ENCODE results near the gene CACNA1G. TPM values are rescaled to one million over a fixed set of nuclear protein-coding genes. Genes with fewer than 3 reads are reported as not detected.

CACNA1G gene
- total RNA-seq, 1 donor from 2014 or later, result not detected

- no peak for DNase-seq (ENCODE audit: low read depth)
- H3K27me3 ChIP-seq (ENCODE audit: control insufficient read depth, insufficient read depth, low read length), result peaks cover 21% of the 10 kb centered on the region
- H3K36me3 ChIP-seq (ENCODE audit: control insufficient read depth, insufficient read depth, low read length), result no peaks in the 10 kb centered on the region
- no peak overlapping the region for H3K4me3 ChIP-seq (ENCODE audit: low read depth, low read length)
- no peak for TF ChIP-seq CTCF (IDR thresholded peaks at IDR 0.05; ENCODE audit: insufficient read depth, low read length, poor library complexity, severe bottlenecking)
Measured at GRCh38 chr17:50529849-50530248, 30.7 kb upstream of the CACNA1G start.

- DNase-seq (ENCODE audit: low read depth), result no peak
- H3K27me3 ChIP-seq (ENCODE audit: control insufficient read depth, insufficient read depth, low read length), result peaks cover 21% of the 10 kb centered on the region
- no peak overlapping the region for H3K4me3 ChIP-seq (ENCODE audit: low read depth, low read length)
- H3K36me3 ChIP-seq (ENCODE audit: control insufficient read depth, insufficient read depth, low read length), result no peaks in the 10 kb centered on the region
- TF ChIP-seq CTCF (IDR thresholded peaks at IDR 0.05; ENCODE audit: insufficient read depth, low read length, poor library complexity, severe bottlenecking), result no peak
Measured at GRCh38 chr17:50531428-50532025, 29.0 kb upstream of the CACNA1G start.

DNA sequence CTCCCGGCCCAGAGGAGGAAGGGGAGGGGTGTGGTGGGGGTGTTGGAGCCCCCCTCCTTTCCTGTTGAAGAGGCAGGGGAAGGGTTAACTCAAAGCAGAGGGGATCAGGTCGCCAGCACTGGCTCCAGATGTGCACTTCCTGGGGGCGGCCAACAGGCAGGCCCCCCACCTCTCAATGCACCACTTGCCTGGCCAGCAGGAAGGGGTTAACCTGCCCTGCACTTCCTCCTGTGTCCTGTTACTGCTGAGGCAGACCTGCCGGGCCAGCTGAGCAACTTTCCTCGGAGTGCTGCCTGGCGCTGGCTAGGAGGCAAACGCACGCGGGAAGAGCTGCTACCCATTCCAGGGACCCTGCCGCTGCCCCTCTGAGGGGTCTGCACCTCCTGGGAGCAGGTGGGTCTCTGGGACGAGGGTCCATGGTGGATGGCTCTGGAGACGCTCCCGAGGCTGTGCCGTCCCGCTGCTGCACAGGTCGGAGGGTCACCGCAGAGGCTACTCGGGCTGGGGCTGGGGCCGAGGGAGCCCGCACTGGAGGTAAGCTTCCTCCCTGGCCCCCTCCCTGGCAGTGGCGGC lies 28.0 kb upstream of the CACNA1G start, which contains the start of gene EPN3:
Gene EPN3 (plus strand): TSS at position 284 of the 573 bp plus-strand sequence. CDS start 3,822 bp downstream, outside the sequence.
- peak within 1 kb of the TSS; percentile 11 for H3K4me3 ChIP-seq (ENCODE audit: low read depth, low read length)

DNA sequence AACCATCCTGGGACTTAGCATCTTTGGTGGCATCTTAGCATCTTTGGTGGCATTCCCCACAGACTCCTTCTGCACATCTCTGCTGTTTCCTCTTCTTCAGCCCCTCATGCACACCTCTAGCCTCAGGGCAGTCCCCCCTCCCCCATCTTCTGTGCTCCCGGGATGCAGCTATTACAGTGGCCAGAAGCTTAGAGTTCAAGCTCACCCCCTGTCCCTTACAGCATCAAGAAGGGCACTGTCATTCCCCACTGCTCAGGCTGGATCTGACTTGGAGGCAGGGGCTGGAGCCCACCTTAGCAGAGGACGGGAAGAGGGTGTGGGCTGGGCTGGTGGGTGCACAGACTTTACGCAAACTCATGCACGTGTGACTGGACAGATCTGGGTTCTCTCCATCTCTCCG lies 27.3 kb upstream of the CACNA1G start:
- Histone ChIP-seq H3K36me3 (ENCODE audit: control insufficient read depth, insufficient read depth, low read length) (no peaks in the 10 kb centered on the region), H3K4me3 (ENCODE audit: low read depth, low read length) (peak overlapping the region; percentile 11), H3K27me3 (ENCODE audit: control insufficient read depth, insufficient read depth, low read length) (peaks cover 18% of the 10 kb centered on the region)
- TF ChIP-seq CTCF (IDR thresholded peaks at IDR 0.05; ENCODE audit: insufficient read depth, low read length, poor library complexity, severe bottlenecking), result no peak
- no peak for DNase-seq (ENCODE audit: low read depth)

More for the DNA sequence above, 28.0 kb upstream of the CACNA1G start, which contains the start of gene EPN3:
- Histone ChIP-seq H3K36me3 (ENCODE audit: control insufficient read depth, insufficient read depth, low read length) (no peaks in the 10 kb centered on the region), H3K27me3 (ENCODE audit: control insufficient read depth, insufficient read depth, low read length) (peaks cover 18% of the 10 kb centered on the region)
- DNase-seq (ENCODE audit: low read depth), result no peak
- no peak for TF ChIP-seq CTCF (IDR thresholded peaks at IDR 0.05; ENCODE audit: insufficient read depth, low read length, poor library complexity, severe bottlenecking)

GRCh38 chr17:50533720-50534148 lies 26.8 kb upstream of the CACNA1G start:
- H3K4me3 ChIP-seq (ENCODE audit: low read depth, low read length), result no peak overlapping the region

More at GRCh38 chr17:50533720-50534148, 26.8 kb upstream of the CACNA1G start:
- peaks cover 18% of the 10 kb centered on the region for H3K27me3 ChIP-seq (ENCODE audit: control insufficient read depth, insufficient read depth, low read length)
- no peak for DNase-seq (ENCODE audit: low read depth)
- no peaks in the 10 kb centered on the region for H3K36me3 ChIP-seq (ENCODE audit: control insufficient read depth, insufficient read depth, low read length)
- no peak for TF ChIP-seq CTCF (IDR thresholded peaks at IDR 0.05; ENCODE audit: insufficient read depth, low read length, poor library complexity, severe bottlenecking)
